K562 (cell line): ENCODE measurements around the gene KLF4. TPM values are rescaled to one million over a fixed set of nuclear protein-coding genes. Genes with fewer than 3 reads are reported as not detected.

ENCODE experiments used
- ATAC-seq: fragments of 200-7000 bp; cut with Tn5 transposase; 3 replicates; pipeline ENCODE4 v1.9.1; 2020; ENCODE audit warnings: moderate library complexity
- BruUV-seq: library from RNA; stranded (reverse); fragments of 400-500 nt; replicated peaks from 2 replicates; lab custom pipeline; 2021; lab: Mats Ljungman, UMichigan
- CTCF ChIA-PET: fragments of 300-600 bp; formaldehyde crosslinking; extraction: SDS; loops from one replicate; lab custom pipeline; 2021; ENCODE audit warnings: low intra/inter-chr PET ratio; lab: Yijun Ruan, JAX
- POLR2A ChIA-PET: fragments of 300-600, 350-650 bp; sonication (Branson Sonifier 250); formaldehyde crosslinking; extraction: SDS; loops from one replicate; lab custom pipeline; 2021; ENCODE audit warnings: antibody characterized with exemption, inconsistent platforms; lab: Yijun Ruan, JAX
- DNase-seq, 4 experiments: peaks; one replicate each; pipeline versions ENCODE4 v3.0.0 to v3.0.0-alpha.2; 2011 to 2018; ENCODE audit warnings: low spot score in 3 of 4, mixed read lengths in 3 of 4; ENCODE audit errors: extremely low read depth in 1 of 4
- FAIRE-seq: peaks from 2 replicates; lab custom pipeline; 2011; peaks lifted over from hg19 to GRCh38; lab: Jason Lieb, UNC
- H2AFZ ChIP-seq: 2 replicates; pipeline ENCODE4 v1.6.0; 2011; ENCODE audit warnings: low read depth, low read length, control low read depth, inconsistent platforms
- H3K27ac ChIP-seq: fragments of 200-600 bp; 3 replicates; pipeline ENCODE4 v1.8.0; 2011; ENCODE audit warnings: low read depth, mild to moderate bottlenecking, control low read depth, inconsistent platforms, low read length, moderate library complexity, mixed read lengths; ENCODE audit errors: extremely low read depth
- H3K27me3 ChIP-seq, 2 experiments: fragments of 300-600 bp in 1 of 2; 2 replicates in 1 of 2; 3 replicates in 1 of 2; pipeline versions ENCODE4 v1.6.0 to v1.8.0; 2011; ENCODE audit warnings: inconsistent platforms in 2 of 2, low read length in 2 of 2, mild to moderate bottlenecking in 1 of 2, mixed read lengths in 1 of 2, moderate library complexity in 1 of 2; ENCODE audit not compliant: control insufficient read depth in 2 of 2, insufficient read depth in 2 of 2
- H3K36me3 ChIP-seq: fragments of 300-600 bp; 3 replicates; pipeline ENCODE4 v1.8.0; 2011; ENCODE audit warnings: mild to moderate bottlenecking, low read length, inconsistent platforms; ENCODE audit not compliant: control insufficient read depth, insufficient read depth
- H3K4me1 ChIP-seq, 2 experiments: fragments of 200-600 bp in 1 of 2; replicated peaks in 1 of 2; 2 replicates in 1 of 2; 3 replicates in 1 of 2; pipeline versions ENCODE4 v1.5.1 to v1.8.0; 2011; ENCODE audit warnings: inconsistent platforms in 2 of 2, low read length in 2 of 2, mild to moderate bottlenecking in 1 of 2, mixed read lengths in 1 of 2, moderate library complexity in 1 of 2; ENCODE audit not compliant: control insufficient read depth in 2 of 2, insufficient read depth in 2 of 2
- H3K4me2 ChIP-seq: 2 replicates; pipeline ENCODE4 v1.6.1; 2011; ENCODE audit warnings: low read length, control low read depth, inconsistent platforms, mixed read lengths; ENCODE audit not compliant: insufficient read depth
- H3K4me3 ChIP-seq: fragments of 200-600 bp; sonication (generic), shearing (Covaris generic); 2 replicates; pipeline ENCODE4 v1.5.1; 2016; ENCODE audit warnings: control low read depth, inconsistent platforms
- H3K79me2 ChIP-seq: fragments of 200-600 bp; 3 replicates; pipeline ENCODE4 v1.8.0; 2011; ENCODE audit warnings: low read length, inconsistent platforms; ENCODE audit not compliant: control insufficient read depth, insufficient read depth
- H3K9ac ChIP-seq, 2 experiments: 2 replicates each; pipeline versions ENCODE4 v1.6.0 to v1.6.1; 2011; ENCODE audit warnings: low read depth in 2 of 2, low read length in 2 of 2, control low read depth in 1 of 2, inconsistent platforms in 1 of 2, mild to moderate bottlenecking in 1 of 2, mixed read lengths in 1 of 2; ENCODE audit not compliant: insufficient read depth in 1 of 2
- H3K9me1 ChIP-seq: one replicate; pipeline ENCODE4 v1.6.0; 2011; ENCODE audit warnings: inconsistent platforms, mild to moderate bottlenecking, low read length, moderate library complexity; ENCODE audit not compliant: control insufficient read depth, insufficient read depth
- H3K9me3 ChIP-seq: replicated peaks from 2 replicates; pipeline ENCODE4 v1.5.1; 2011; ENCODE audit warnings: low read depth, low read length, inconsistent platforms; ENCODE audit not compliant: control insufficient read depth, insufficient read depth
- H4K20me1 ChIP-seq: replicated peaks from 2 replicates; pipeline ENCODE4 v1.6.1; 2011; ENCODE audit warnings: low read length, inconsistent platforms, mixed read lengths; ENCODE audit not compliant: control insufficient read depth, insufficient read depth
- FOSL1 ChIP-seq: fragments of 200-800 bp; sonication (Bioruptor generic); conservative IDR thresholded peaks from 2 replicates; pipeline ENCODE4 v1.6.1; 2016; ENCODE audit warnings: missing genetic modification characterization, missing compliant biosample characterization
- MBD1 ChIP-seq: fragments of 250-450 bp; sonication (Bioruptor Pico); IDR thresholded peaks from 2 replicates; pipeline ENCODE4 v1.8.0; 2022; ENCODE audit warnings: inconsistent platforms
- SMAD1 ChIP-seq: fragments of 150-350 bp; IDR thresholded peaks from 2 replicates; pipeline ENCODE4 v1.6.1; 2014; ENCODE audit warnings: low read length, low read depth; ENCODE audit not compliant: partially characterized antibody
- STAT5B ChIP-seq: fragments of 250-450 bp; sonication (Bioruptor Pico); IDR thresholded peaks from 2 replicates; pipeline ENCODE4 v1.8.0; 2021; ENCODE audit warnings: mild to moderate bottlenecking, inconsistent platforms
- ZNF408 ChIP-seq: fragments of 250-450 bp; sonication (Bioruptor Pico); IDR thresholded peaks from 2 replicates; pipeline ENCODE4 v1.4.0; 2020; ENCODE audit warnings: low read depth, mild to moderate bottlenecking, moderate library complexity
- WGBS: fragments of 100-300 bp; shearing (Covaris generic); methylation state at CpG from one replicate; pipeline ENCODE4 v1.1.6; 2016; ENCODE audit warnings: low coverage, mixed read lengths; ENCODE audit not compliant: insufficient coverage; ENCODE audit errors: missing lambda C conversion rate; 5-methylcytosine and 5-hydroxymethylcytosine counted together
- in situ Hi-C: fragments of 300-500 bp; cut with MboI; formaldehyde crosslinking; loops from 4 replicates; pipeline ENCODE4 v1.15.0; 2018; ENCODE audit warnings: inconsistent platforms, mixed read lengths
- intact Hi-C: fragments of 100-400 bp; cut with micrococcal nuclease; formaldehyde crosslinking; loops from 2 replicates; pipeline ENCODE4 v1.14.2; 2022
- polyA plus RNA-seq, 8 experiments: library from polyadenylated mRNA; depleted of rRNA in 4 of 8; stranded (reverse) in 5 of 8; unstranded in 3 of 8; fragments of >200 nt; fragmentation: Nextera tagmentation in 2 of 8; fragmentation: Illumina TruSeq in 1 of 8; extraction: Ambion mirVana in 2 of 8; extraction: Trizol in 1 of 8; gene quantifications; 2 replicates each; pipeline versions ENCODE4 v1.2.1 to v1.2.3, GENCODE V29; 2011 to 2014; ENCODE audit warnings: inconsistent platforms in 1 of 8, missing spikeins in 1 of 8
- total RNA-seq, 7 experiments: library from RNA; depleted of rRNA in 6 of 7; stranded (reverse); fragments of >200 nt in 6 of 7; fragmentation: Illumina TruSeq in 2 of 7; extraction: Trizol in 2 of 7; gene quantifications; 2 replicates each; pipeline versions ENCODE4 v1.2.1 to v1.2.3, GENCODE V29; 2011 to 2021; ENCODE audit warnings: low replicate concordance in 1 of 7
- TF ChIP-seq, protein P1 (sequence below): sonication (generic); formaldehyde crosslinking; IDR thresholded peaks from 2 replicates; pipeline ENCODE4 v1.8.1; 2023; ENCODE audit warnings: mild to moderate bottlenecking, missing genetic modification reagents

KLF4 gene
- total and polyA plus RNA-seq, 9 of the 15 experiments (the other 6 are each of a cell fraction or from before 2014, with no cell fraction given): 0.04 to 0.95 (median 0.22) TPM

DNA sequence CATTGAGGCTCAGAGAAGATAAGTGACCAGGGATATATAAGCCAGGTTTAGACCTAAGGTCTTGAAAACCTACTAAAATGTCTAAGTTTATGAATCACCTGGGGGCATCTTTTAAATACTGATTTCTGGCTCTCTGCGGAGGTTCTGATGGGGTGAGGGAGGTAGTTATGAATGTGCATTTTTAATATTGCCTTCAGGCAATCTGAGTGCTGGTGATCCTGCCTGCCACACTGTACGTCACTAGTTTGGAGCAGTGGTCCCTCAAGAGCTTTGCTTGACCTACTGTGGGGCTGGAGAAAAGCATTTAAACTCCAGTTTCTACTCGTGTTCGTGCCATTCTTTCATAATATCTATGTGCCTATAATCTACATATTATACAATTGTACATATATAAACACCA lies 36.1 kb downstream of the KLF4 start:
- no TSS peak for BruUV-seq

More for the DNA sequence above, 36.1 kb downstream of the KLF4 start:
- in situ Hi-C loops (no loop called here), intact Hi-C loops (no loop called here)
- no peak overlapping the region for H3K4me2 ChIP-seq
- no peaks in the 10 kb centered on the region for H3K9me1 ChIP-seq
- ChIA-PET POLR2A (interaction anchor here (0.6 kb wide), 1 partner anchor 20 kb away, joined by 3 read pairs; no protein-coding TSS in a partner anchor), CTCF (no interaction called here)
- FAIRE-seq (no peak), DNase-seq (no peak), ATAC-seq (no peak)
- no peak overlapping the region for H3K27ac ChIP-seq
- H2AFZ ChIP-seq: no peak overlapping the region
- H3K4me3 ChIP-seq: no peak overlapping the region
- no peaks in the 10 kb centered on the region for H3K79me2 ChIP-seq
- 5% methylated on average over 4 of the region's 4 CpGs for WGBS
- no peaks in the 10 kb centered on the region for H3K9me3 ChIP-seq
- TF ChIP-seq ZNF408 (CRISPR knock-in tag) (no peak), FOSL1 (tag) (no peak), MBD1 (CRISPR knock-in tag) (no peak), SMAD1 (no peak), STAT5B (no peak)
- TF ChIP-seq, protein P1, sequence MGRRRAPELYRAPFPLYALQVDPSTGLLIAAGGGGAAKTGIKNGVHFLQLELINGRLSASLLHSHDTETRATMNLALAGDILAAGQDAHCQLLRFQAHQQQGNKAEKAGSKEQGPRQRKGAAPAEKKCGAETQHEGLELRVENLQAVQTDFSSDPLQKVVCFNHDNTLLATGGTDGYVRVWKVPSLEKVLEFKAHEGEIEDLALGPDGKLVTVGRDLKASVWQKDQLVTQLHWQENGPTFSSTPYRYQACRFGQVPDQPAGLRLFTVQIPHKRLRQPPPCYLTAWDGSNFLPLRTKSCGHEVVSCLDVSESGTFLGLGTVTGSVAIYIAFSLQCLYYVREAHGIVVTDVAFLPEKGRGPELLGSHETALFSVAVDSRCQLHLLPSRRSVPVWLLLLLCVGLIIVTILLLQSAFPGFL: no peak
- H3K4me1 ChIP-seq: no peaks in the 10 kb centered on the region
- no peak overlapping the region for H3K9ac ChIP-seq
- H3K36me3 ChIP-seq: no peaks in the 10 kb centered on the region
- H3K27me3 ChIP-seq: peaks cover 5 to 15% of the 10 kb centered on the region in 2 experiments; a peak in 2 of 5 replicates
- H4K20me1 ChIP-seq: no peaks in the 10 kb centered on the region
